ENCODE results near the gene MAML2. TPM values are rescaled to one million over a fixed set of nuclear protein-coding genes. Genes with fewer than 3 reads are reported as not detected.

Gene MAML2
- total RNA-seq, 1 experiment from 2014 or later: 22.7 TPM

DNA sequence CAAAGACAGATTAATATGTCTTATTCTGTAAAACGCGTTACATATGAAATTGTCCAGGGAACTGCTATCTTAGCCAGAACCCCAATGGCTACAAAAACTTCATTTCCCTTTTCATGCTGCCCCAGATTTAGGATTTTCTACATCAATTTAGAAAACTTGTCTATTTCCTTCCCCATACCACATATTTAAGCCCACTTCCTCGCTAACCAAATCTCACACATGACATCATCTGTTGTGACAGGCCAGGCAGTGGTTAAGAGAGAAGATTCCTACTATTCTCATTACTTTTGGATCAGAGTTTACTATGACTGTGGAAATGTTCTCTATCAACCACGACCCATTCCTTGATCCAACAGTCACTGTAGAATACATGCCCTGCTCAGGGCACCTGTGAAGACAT, 30.8 kb upstream of the MAML2 start:
- Mint-ChIP-seq H3K27ac (ENCODE audit: unreplicated experiment) (no peak overlapping the region), H3K4me3 (ENCODE audit: low read depth, unreplicated experiment) (no peak overlapping the region), H3K27me3 (ENCODE audit: unreplicated experiment) (no peaks in the 10 kb centered on the region), H3K4me1 (ENCODE audit: low read depth, unreplicated experiment) (no peaks in the 10 kb centered on the region), H3K36me3 (ENCODE audit: insufficient read depth, unreplicated experiment) (peaks cover 6% of the 10 kb centered on the region), H3K9me3 (ENCODE audit: low read depth, unreplicated experiment) (no peaks in the 10 kb centered on the region)
- intact Hi-C loops (cut with micrococcal nuclease; ENCODE audit: unreplicated experiment): no loop called here
- CTCF ChIA-PET: no interaction called here
- DNase-seq: no peak
- BruUV-seq (replicated peaks): no TSS peak
- TF ChIP-seq, protein P1, sequence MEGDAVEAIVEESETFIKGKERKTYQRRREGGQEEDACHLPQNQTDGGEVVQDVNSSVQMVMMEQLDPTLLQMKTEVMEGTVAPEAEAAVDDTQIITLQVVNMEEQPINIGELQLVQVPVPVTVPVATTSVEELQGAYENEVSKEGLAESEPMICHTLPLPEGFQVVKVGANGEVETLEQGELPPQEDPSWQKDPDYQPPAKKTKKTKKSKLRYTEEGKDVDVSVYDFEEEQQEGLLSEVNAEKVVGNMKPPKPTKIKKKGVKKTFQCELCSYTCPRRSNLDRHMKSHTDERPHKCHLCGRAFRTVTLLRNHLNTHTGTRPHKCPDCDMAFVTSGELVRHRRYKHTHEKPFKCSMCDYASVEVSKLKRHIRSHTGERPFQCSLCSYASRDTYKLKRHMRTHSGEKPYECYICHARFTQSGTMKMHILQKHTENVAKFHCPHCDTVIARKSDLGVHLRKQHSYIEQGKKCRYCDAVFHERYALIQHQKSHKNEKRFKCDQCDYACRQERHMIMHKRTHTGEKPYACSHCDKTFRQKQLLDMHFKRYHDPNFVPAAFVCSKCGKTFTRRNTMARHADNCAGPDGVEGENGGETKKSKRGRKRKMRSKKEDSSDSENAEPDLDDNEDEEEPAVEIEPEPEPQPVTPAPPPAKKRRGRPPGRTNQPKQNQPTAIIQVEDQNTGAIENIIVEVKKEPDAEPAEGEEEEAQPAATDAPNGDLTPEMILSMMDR (IDR thresholded peaks at IDR 0.05; ENCODE audit: unreplicated experiment): no peak

DNA sequence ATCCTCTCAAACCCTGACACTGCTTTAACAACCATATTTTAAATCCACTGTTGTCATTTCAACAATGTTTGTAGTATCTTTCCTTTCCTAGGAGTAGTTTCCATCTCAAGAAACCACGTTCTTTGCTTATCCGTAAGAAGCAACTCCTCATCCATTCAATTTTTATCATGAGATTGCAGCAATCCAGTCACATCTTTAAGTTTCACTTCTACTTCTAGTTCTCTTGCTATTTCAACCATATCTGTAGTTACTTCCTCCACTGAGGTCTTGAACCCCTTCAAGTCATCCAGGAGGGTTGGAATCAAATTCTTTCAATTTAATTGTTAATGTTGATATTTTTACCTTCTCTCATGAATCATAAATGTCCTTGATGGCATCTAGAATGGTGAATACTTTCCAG, 24.3 kb upstream of the MAML2 start:
- DNase-seq: no peak
- no TSS peak for BruUV-seq (replicated peaks)
- intact Hi-C loops (cut with micrococcal nuclease; ENCODE audit: unreplicated experiment): no loop called here
- CTCF ChIA-PET: no interaction called here
- H3K4me3 Mint-ChIP-seq (ENCODE audit: low read depth, unreplicated experiment): no peak overlapping the region
- TF ChIP-seq, protein P1 (IDR thresholded peaks at IDR 0.05; ENCODE audit: unreplicated experiment): no peak
- no peak overlapping the region for H3K27ac Mint-ChIP-seq (ENCODE audit: unreplicated experiment)
- H3K9me3 Mint-ChIP-seq (ENCODE audit: low read depth, unreplicated experiment): no peaks in the 10 kb centered on the region
- no peaks in the 10 kb centered on the region for H3K27me3 Mint-ChIP-seq (ENCODE audit: unreplicated experiment)
- no peaks in the 10 kb centered on the region for H3K4me1 Mint-ChIP-seq (ENCODE audit: low read depth, unreplicated experiment)
- H3K36me3 Mint-ChIP-seq (ENCODE audit: insufficient read depth, unreplicated experiment): peaks cover 5% of the 10 kb centered on the region

DNA sequence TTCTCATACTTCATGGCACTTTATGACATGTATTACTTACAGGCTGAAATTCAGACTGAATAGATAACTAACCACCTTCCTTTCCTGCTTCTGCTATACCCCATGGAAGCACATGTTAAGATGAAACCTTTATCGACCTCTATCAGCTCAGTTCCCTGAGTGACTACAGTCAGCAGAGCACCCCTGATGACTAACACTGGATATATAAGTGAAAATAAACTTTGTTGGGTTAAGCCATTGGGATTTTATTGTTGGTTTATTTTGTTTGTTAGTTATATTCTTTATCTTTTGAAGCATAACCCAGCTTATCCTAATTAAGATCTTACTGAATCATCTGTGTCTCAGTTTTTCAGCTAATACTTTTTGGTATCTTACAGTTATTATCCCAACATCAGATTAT, 23.0 kb upstream of the MAML2 start:
- H3K27me3 Mint-ChIP-seq (ENCODE audit: unreplicated experiment): no peaks in the 10 kb centered on the region
- no peaks in the 10 kb centered on the region for H3K4me1 Mint-ChIP-seq (ENCODE audit: low read depth, unreplicated experiment)
- no peaks in the 10 kb centered on the region for H3K36me3 Mint-ChIP-seq (ENCODE audit: insufficient read depth, unreplicated experiment)
- intact Hi-C loops (cut with micrococcal nuclease; ENCODE audit: unreplicated experiment): no loop called here
- no TSS peak for BruUV-seq (replicated peaks)
- no peak overlapping the region for H3K4me3 Mint-ChIP-seq (ENCODE audit: low read depth, unreplicated experiment)
- no peak overlapping the region for H3K27ac Mint-ChIP-seq (ENCODE audit: unreplicated experiment)
- TF ChIP-seq, protein P1 (IDR thresholded peaks at IDR 0.05; ENCODE audit: unreplicated experiment): no peak
- CTCF ChIA-PET: interaction anchor here (0.6 kb wide), 1 partner anchor 210 kb away, joined by 5 read pairs; no protein-coding TSS in a partner anchor
- DNase-seq: no peak
- H3K9me3 Mint-ChIP-seq (ENCODE audit: low read depth, unreplicated experiment): no peaks in the 10 kb centered on the region

DNA sequence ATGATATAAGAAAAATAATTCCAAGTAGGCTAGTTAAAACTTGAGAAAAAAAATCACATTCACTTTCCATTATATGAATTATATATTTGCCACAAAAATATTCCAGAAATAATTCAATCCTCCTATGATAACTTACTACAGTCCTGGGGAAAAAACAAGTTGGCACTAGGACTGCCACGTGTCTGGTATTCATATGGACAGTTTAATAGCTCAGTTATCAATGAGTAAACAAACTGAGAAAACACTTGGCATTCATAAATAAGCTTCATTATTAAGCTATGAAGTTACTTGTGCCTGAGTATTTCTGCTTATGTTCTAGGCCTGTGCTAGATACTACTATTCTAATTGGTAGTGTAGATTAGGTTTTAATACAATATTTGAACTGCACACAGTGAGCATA, 22.5 kb upstream of the MAML2 start:
- Mint-ChIP-seq H3K36me3 (ENCODE audit: insufficient read depth, unreplicated experiment) (no peaks in the 10 kb centered on the region), H3K4me3 (ENCODE audit: low read depth, unreplicated experiment) (no peak overlapping the region), H3K27me3 (ENCODE audit: unreplicated experiment) (no peaks in the 10 kb centered on the region), H3K9me3 (ENCODE audit: low read depth, unreplicated experiment) (no peaks in the 10 kb centered on the region), H3K4me1 (ENCODE audit: low read depth, unreplicated experiment) (no peaks in the 10 kb centered on the region), H3K27ac (ENCODE audit: unreplicated experiment) (no peak overlapping the region)
- DNase-seq: no peak
- TF ChIP-seq, protein P1 (IDR thresholded peaks at IDR 0.05; ENCODE audit: unreplicated experiment): no peak
- CTCF ChIA-PET: interaction anchor here (0.6 kb wide), 1 partner anchor 210 kb away, joined by 5 read pairs; no protein-coding TSS in a partner anchor
- BruUV-seq (replicated peaks): no TSS peak
- intact Hi-C loops (cut with micrococcal nuclease; ENCODE audit: unreplicated experiment): no loop called here

Data from Calu3 (cell line).